LNCAP (cell line): ENCODE data around the gene FAM187B.

Source experiments
- TF ChIP-seq, protein P1 (sequence below): fragments of 450-650 bp; IDR thresholded peaks from 2 replicates; pipeline ENCODE4 v1.5.1; 2017; ENCODE audit warnings: mild to moderate bottlenecking

FAM187B gene

DNA sequence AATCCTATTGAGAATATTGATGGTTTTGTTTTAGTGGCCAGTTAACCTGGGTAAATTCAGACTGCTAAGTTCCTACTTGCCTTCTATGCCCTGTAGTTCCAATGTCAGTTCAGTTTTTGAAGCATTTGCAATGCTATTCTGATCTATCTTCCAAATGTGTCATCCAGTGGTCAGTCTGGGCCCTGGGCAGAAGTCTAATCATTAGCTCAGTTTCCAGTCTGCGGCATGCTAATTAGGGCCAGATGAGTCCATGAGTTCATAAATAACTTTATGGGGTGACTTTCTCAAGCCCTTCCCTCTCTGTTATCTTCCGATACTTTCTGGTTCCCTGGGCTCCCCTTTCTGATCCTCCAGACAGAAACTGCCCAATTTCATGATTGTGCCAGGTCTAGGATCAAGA lies 32.7 kb downstream of the FAM187B start:
- TF ChIP-seq, protein P1, sequence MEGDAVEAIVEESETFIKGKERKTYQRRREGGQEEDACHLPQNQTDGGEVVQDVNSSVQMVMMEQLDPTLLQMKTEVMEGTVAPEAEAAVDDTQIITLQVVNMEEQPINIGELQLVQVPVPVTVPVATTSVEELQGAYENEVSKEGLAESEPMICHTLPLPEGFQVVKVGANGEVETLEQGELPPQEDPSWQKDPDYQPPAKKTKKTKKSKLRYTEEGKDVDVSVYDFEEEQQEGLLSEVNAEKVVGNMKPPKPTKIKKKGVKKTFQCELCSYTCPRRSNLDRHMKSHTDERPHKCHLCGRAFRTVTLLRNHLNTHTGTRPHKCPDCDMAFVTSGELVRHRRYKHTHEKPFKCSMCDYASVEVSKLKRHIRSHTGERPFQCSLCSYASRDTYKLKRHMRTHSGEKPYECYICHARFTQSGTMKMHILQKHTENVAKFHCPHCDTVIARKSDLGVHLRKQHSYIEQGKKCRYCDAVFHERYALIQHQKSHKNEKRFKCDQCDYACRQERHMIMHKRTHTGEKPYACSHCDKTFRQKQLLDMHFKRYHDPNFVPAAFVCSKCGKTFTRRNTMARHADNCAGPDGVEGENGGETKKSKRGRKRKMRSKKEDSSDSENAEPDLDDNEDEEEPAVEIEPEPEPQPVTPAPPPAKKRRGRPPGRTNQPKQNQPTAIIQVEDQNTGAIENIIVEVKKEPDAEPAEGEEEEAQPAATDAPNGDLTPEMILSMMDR: no peak

DNA sequence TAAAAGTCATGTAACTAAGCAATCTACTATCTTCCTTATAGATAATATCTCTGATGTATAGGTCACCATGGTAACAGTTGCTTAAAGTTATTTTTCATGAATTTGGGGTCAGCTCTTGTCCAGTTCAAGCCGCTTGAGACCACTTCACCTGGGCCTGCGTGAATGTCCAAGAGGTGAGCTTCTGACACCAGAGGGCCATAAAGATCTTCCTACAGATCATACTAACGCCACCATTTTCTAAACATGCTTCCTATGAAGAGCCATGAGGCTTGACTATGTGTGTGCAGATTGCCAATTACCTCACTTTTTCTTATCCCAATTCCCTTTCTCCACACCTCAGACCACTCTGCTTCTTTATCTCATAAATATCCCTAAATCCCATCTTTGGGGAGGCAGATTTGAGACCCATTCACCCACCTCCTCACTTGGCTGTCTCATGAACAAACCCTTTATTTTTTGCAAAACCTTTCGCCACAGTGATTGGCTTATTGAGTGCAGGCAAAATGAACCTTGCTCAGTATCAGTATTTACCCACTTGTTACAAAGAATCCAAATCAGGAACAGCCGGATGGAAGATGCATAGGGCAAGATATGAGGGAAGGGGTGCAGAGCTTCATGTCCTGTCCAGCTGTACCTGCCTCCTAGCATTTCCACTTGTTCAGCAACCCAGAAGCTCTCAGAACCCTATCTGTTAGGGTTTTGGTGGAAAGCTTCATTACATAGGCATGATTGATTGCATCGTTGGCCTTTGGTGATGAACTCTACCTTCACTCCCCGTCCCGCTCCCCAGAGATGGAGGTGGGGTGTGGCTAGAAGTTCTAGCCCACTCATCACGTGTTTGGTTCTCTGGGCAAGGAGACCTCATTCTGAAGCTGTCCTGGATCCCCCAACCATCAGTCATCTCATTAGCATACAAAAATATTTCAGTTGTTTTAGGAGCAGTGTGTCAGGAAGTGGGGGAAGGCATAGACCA lies 34.2 kb downstream of the FAM187B start:
- TF ChIP-seq, protein P1: no peak

DNA sequence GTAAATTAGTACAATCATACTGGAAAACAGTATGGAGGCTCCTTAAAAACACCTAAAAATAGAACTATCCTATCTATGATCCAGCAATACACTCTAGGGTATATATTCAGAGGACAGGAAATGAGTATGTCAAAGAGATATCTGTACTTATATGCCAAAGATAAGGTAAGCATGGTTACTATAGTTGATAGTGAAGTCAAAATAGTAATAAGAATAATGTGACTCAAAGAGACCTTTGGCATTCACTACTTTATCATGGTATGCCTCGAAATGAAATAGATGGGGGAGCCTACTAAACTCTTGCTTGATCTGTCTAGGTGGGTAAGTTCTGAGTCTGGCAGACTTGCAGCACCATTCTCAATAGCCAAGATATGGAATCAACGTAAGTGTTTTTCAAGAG lies 43.7 kb downstream of the FAM187B start:
- TF ChIP-seq, protein P1: no peak

DNA sequence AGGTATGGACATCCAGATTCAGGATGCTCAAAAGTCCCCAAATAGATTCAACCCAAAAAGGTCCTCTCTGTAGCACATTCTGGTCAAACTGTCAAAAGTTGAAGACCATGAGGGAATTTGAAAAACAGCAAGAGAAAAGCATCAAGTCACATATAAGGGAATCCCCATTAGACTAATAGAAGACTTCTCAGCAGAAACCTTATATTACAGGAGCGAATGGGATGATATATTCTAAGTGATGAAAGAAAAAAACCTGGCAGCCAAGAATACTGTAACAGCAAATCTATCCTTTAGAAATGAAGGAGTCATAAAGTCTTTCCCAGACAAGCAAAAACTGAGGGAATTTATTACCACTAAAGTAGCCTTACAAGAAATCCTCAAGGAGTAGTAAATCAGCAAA lies 44.3 kb downstream of the FAM187B start:
- TF ChIP-seq, protein P1: no peak

DNA sequence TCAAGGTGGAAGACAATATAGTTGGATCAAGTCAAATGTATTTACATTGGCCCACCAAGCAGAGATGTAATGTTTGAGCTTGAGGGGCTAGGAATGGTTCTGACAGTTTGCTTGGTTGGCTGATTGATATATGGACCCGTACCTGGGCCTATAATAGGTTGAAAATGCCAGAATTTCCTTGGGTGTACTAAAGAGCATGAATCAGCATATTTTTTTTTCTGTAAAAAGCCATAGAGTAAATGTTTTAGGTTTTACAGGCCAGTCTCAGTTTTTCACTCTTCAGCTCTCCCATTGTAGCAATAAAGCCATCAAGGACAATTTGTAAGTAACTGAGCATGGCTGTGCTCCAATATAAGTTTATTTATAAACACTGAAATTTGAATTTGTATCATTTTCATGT lies 47.2 kb downstream of the FAM187B start:
- TF ChIP-seq, protein P1: no peak

DNA sequence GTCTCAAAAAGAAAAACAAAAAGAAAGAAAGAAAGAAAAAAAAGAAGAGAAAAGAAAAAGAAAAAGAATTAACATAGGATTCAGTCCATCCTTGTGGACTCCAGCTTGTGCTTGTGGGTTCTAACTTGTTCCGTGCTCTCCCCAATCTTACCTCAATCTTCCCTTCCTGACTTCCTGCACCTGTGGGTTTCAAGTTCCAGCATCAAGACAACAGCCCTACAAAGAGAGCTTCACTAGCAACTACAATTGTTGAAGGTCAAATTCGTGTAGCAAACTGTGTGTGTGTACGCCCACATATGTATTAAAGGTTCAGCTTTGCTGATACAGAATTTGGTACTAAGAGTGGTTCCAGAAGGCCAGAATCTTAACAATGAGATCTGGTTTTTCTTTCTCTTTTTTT lies 48.7 kb downstream of the FAM187B start:
- TF ChIP-seq, protein P1: no peak

DNA sequence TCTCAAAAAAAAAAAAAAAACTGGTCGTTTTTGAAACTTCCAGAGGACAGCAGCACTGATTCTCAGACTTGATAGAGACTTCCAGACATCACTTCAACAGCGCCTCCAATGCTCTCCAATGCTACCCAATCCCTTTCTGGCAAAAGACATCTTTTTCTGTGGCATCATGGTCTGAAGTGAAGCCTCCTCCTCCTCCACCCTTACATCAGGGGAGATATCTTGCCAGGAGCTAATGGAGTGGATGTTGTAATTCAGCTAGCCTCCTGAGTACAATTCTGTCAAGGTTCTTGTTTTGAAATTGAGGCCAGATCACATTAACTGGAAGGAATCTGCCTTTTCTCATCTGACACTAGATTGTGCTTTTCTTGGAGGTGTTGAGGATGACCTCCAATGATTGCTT lies 49.8 kb downstream of the FAM187B start:
- TF ChIP-seq, protein P1: no peak
